ENCODE results near the gene UNG. TPM values are rescaled to one million over a fixed set of nuclear protein-coding genes. Genes with fewer than 3 reads are reported as not detected.
"Not testable (repeated sequence)": the region's sequence is repeated elsewhere in the genome, so short reads cannot be mapped to it uniquely, and the experiment has no call there.

UNG gene
- total RNA-seq, 6 donors from 2014 or later: 8.2 to 27.6 (median 15.5) TPM

GRCh38 chr12:109137055-109137454, 39.7 kb downstream of the UNG start:
- H3K4me1 ChIP-seq: peaks cover 0 to 4% (median 0%) of the 10 kb centered on the region in 4 donors
- no peaks in the 10 kb centered on the region for H3K27me3 ChIP-seq
- H3K9me3 ChIP-seq: no peaks in the 10 kb centered on the region
- TF ChIP-seq POLR2A (IDR thresholded peaks at IDR 0.05) (no peak), CTCF (IDR thresholded peaks at IDR 0.05) (no peak), EP300 (IDR thresholded peaks at IDR 0.05) (no peak), POLR2AphosphoS5 (IDR thresholded peaks at IDR 0.05) (no peak)
- no peaks in the 10 kb centered on the region for H3K36me3 ChIP-seq
- no peak overlapping the region for H3K27ac ChIP-seq
- no peak overlapping the region for H3K4me3 ChIP-seq
- no peak for ATAC-seq (ENCODE audit: low FRiP score in 2 of 2)
- WGBS, 2 donors: 79 to 87% methylated on average over 2 of the region's 2 CpGs
- DNase-seq: no peak

GRCh38 chr12:109139360-109139759, 42.0 kb downstream of the UNG start:
- DNase-seq: no peak
- Histone ChIP-seq H3K27me3 (no peaks in the 10 kb centered on the region), H3K4me1 (peaks cover 0 to 3% (median 0%) of the 10 kb centered on the region in 4 donors), H3K9me3 (no peaks in the 10 kb centered on the region), H3K27ac (no peak overlapping the region), H3K4me3 (no peak overlapping the region), H3K36me3 (no peaks in the 10 kb centered on the region)
- ATAC-seq (ENCODE audit: low FRiP score in 2 of 2): no peak
- no peak for TF ChIP-seq POLR2AphosphoS5 (IDR thresholded peaks at IDR 0.05)
- no peak for TF ChIP-seq EP300 (IDR thresholded peaks at IDR 0.05)
- TF ChIP-seq POLR2A (IDR thresholded peaks at IDR 0.05): no peak
- TF ChIP-seq CTCF (IDR thresholded peaks at IDR 0.05): no peak
- WGBS, 2 donors: 87 to 90% methylated on average over 8 to 9 of the region's 9 CpGs

- no peaks in the 10 kb centered on the region for H3K36me3 ChIP-seq
- peaks cover 0 to 3% (median 0%) of the 10 kb centered on the region in 4 donors for H3K4me1 ChIP-seq
- no peak overlapping the region for H3K4me3 ChIP-seq
- DNase-seq (peak in 1 of 2 donors; percentile 33), ATAC-seq (ENCODE audit: low FRiP score in 2 of 2) (no peak)
- no peaks in the 10 kb centered on the region for H3K9me3 ChIP-seq
- no peak overlapping the region for H3K27ac ChIP-seq
- TF ChIP-seq EP300 (IDR thresholded peaks at IDR 0.05): no peak
- TF ChIP-seq CTCF (IDR thresholded peaks at IDR 0.05): no peak
- TF ChIP-seq POLR2A (IDR thresholded peaks at IDR 0.05): no peak
- no peak for TF ChIP-seq POLR2AphosphoS5 (IDR thresholded peaks at IDR 0.05)
- H3K27me3 ChIP-seq: no peaks in the 10 kb centered on the region
- 97 to 100% methylated on average over 5 to 7 of the region's 7 CpGs for WGBS, 2 donors
Measured at GRCh38 chr12:109139791-109140190, 42.4 kb downstream of the UNG start.

- H3K27ac ChIP-seq: no peak overlapping the region
- TF ChIP-seq POLR2A (IDR thresholded peaks at IDR 0.05) (no peak), POLR2AphosphoS5 (IDR thresholded peaks at IDR 0.05) (no peak), EP300 (IDR thresholded peaks at IDR 0.05) (no peak)
- DNase-seq (no peak), ATAC-seq (ENCODE audit: low FRiP score in 2 of 2) (no peak)
- H3K4me1 ChIP-seq: peaks cover 0 to 3% (median 0%) of the 10 kb centered on the region in 4 donors
- no peaks in the 10 kb centered on the region for H3K27me3 ChIP-seq
- H3K9me3 ChIP-seq: no peaks in the 10 kb centered on the region
- H3K36me3 ChIP-seq: no peaks in the 10 kb centered on the region
- 91 to 95% methylated on average over 4 of the region's 4 CpGs for WGBS, 2 donors
- H3K4me3 ChIP-seq: no peak overlapping the region
Measured at GRCh38 chr12:109140560-109140959, 43.2 kb downstream of the UNG start.

GRCh38 chr12:109144224-109144623, 46.8 kb downstream of the UNG start:
- no peak for ATAC-seq (ENCODE audit: low FRiP score in 2 of 2)
- no peaks in the 10 kb centered on the region for H3K36me3 ChIP-seq
- no peak for TF ChIP-seq POLR2A (IDR thresholded peaks at IDR 0.05)
- TF ChIP-seq POLR2AphosphoS5 (IDR thresholded peaks at IDR 0.05): no peak
- no peak for TF ChIP-seq EP300 (IDR thresholded peaks at IDR 0.05)
- TF ChIP-seq CTCF (IDR thresholded peaks at IDR 0.05): no peak
- H3K4me3 ChIP-seq: no peak overlapping the region
- WGBS, 2 donors: 53 to 54% methylated on average over 4 of the region's 4 CpGs
- no peak for DNase-seq
- H3K4me1 ChIP-seq: peaks cover 0 to 3% (median 0%) of the 10 kb centered on the region in 4 donors
- H3K9me3 ChIP-seq: no peaks in the 10 kb centered on the region
- no peak overlapping the region for H3K27ac ChIP-seq
- no peaks in the 10 kb centered on the region for H3K27me3 ChIP-seq

- WGBS, 2 donors: 92 to 100% methylated on average over 1 of the region's 1 CpG
- not testable (repeated sequence) for H3K27ac ChIP-seq
Measured at GRCh38 chr12:109147126-109147525, 49.7 kb downstream of the UNG start.

More at GRCh38 chr12:109147126-109147525, 49.7 kb downstream of the UNG start:
- not testable (repeated sequence) for H3K4me1 ChIP-seq; H3K4me3 ChIP-seq; H3K27me3 ChIP-seq; H3K9me3 ChIP-seq; DNase-seq; H3K36me3 ChIP-seq; ATAC-seq (ENCODE audit: low FRiP score in 2 of 2)

Data from upper lobe of left lung (tissue), 6 donors.